22Rv1 (cell line): ENCODE results near the gene PDLIM5.

Experiments
- CTCF ChIP-seq: fragments of 450-650 bp; IDR thresholded peaks from 2 replicates; pipeline ENCODE4 v1.5.1; 2017; ENCODE audit warnings: mild to moderate bottlenecking
- ZFX ChIP-seq: fragments of 450-650 bp; IDR thresholded peaks from 2 replicates; pipeline ENCODE4 v1.6.1; 2017; ENCODE audit warnings: antibody characterized with exemption, borderline replicate concordance

- no peak for TF ChIP-seq CTCF
- no peak for TF ChIP-seq ZFX
These were observed 28.7 kb downstream of the PDLIM5 start for GRCh38 chr4:94480362-94480951.
